ENCODE results near the gene SP1.

- TF ChIP-seq POLR2A (IDR thresholded peaks at IDR 0.05) (no peak), CTCF (IDR thresholded peaks at IDR 0.05) (no peak)
These were observed 47.2 kb upstream of the SP1 start for GRCh38 chr12:53332744-53333143.

All from esophagus squamous epithelium (tissue), 4 donors.